NT2/D1 (cell line): ENCODE data around the gene PNPLA8.

Source experiments
- SUZ12 ChIP-seq: IDR thresholded peaks from 2 replicates; pipeline ENCODE4 v1.6.1; 2011; ENCODE audit not compliant: insufficient read length, insufficient read depth; ENCODE audit errors: extremely low read depth
- YY1 ChIP-seq: IDR thresholded peaks from 2 replicates; pipeline ENCODE4 v1.6.1; 2011; ENCODE audit not compliant: insufficient read length, insufficient read depth
- ZNF274 ChIP-seq: IDR thresholded peaks from 2 replicates; pipeline ENCODE4 v1.6.1; 2011; ENCODE audit warnings: mild to moderate bottlenecking, low read depth, low read length

DNA sequence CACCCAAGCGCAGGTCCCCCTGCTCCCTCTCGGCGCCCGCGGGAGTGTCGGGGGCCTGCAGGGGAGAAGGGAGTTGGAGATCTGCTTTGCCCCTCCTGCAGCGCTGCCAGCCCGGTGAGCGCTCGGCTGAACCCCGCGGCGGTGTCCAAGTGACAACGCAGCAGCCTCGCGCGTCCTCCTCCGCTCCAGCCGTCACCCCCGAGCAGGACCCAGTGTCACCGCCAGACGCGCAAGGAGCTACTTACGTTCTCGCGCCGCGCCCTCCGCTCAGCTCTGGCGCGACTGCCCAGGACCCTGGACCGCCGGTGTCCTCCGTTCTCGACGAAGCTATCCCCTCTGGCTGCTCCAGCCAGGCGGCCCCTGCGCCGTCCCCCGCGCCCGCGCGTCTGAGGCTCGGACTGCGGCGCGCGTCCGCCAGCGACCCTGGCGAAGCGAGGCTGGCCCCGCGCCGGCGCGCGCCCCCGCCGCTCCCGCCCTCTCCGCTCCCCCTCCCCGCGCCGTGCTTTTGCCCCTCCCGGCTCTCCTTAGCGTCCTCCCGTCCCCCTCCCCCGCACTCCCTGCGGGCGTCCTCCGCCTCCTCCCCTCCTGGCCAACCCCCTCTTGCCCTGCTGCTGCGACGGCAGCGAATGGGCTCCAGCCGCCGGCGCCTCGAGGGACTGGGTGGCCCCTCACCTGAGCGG, 69.8 kb downstream of the PNPLA8 start, which contains the start of gene NRCAM:
- TF ChIP-seq ZNF274 = no peak
- no peak for TF ChIP-seq YY1
- no peak for TF ChIP-seq SUZ12
